Raji (cell line): ENCODE data around the gene DMAC2.

Source experiments
- POLR2A ChIP-seq: IDR thresholded peaks from 2 replicates; pipeline ENCODE4 v1.6.1; 2011; ENCODE audit warnings: low read depth, low read length, control low read depth; ENCODE audit not compliant: insufficient read depth

The DMAC2 gene

GRCh38 chr19:41413947-41414346 is 25.8 kb downstream of the DMAC2 start:
- no peak for TF ChIP-seq POLR2A

- TF ChIP-seq POLR2A: no peak
Measured at GRCh38 chr19:41412953-41413352, 26.8 kb downstream of the DMAC2 start.

- no peak for TF ChIP-seq POLR2A
Measured at GRCh38 chr19:41411968-41412265, 27.8 kb downstream of the DMAC2 start.

GRCh38 chr19:41411100-41411967 is 28.4 kb downstream of the DMAC2 start:
- TF ChIP-seq POLR2A: no peak

GRCh38 chr19:41410336-41411054 is 29.2 kb downstream of the DMAC2 start:
- TF ChIP-seq POLR2A: no peak

- TF ChIP-seq POLR2A: no peak
Measured at GRCh38 chr19:41409288-41409687, 30.4 kb downstream of the DMAC2 start.

GRCh38 chr19:41408256-41408655 is 31.5 kb downstream of the DMAC2 start:
- TF ChIP-seq POLR2A: no peak

- no peak for TF ChIP-seq POLR2A
Measured at GRCh38 chr19:41407271-41407670, 32.4 kb downstream of the DMAC2 start.

GRCh38 chr19:41405776-41406175 is 33.9 kb downstream of the DMAC2 start:
- no peak for TF ChIP-seq POLR2A

- TF ChIP-seq POLR2A: no peak
Measured at GRCh38 chr19:41403181-41403970, 36.3 kb downstream of the DMAC2 start.

GRCh38 chr19:41402010-41402409 is 37.7 kb downstream of the DMAC2 start:
- TF ChIP-seq POLR2A: no peak

- no peak for TF ChIP-seq POLR2A
Measured at GRCh38 chr19:41401483-41401882, 38.2 kb downstream of the DMAC2 start.

GRCh38 chr19:41399525-41399924 is 40.2 kb downstream of the DMAC2 start:
- no peak for TF ChIP-seq POLR2A

GRCh38 chr19:41399091-41399490 is 40.6 kb downstream of the DMAC2 start:
- TF ChIP-seq POLR2A: no peak

- TF ChIP-seq POLR2A: no peak
Measured at GRCh38 chr19:41398598-41398997, 41.1 kb downstream of the DMAC2 start.

- TF ChIP-seq POLR2A: no peak
Measured at GRCh38 chr19:41398050-41398418, 41.7 kb downstream of the DMAC2 start.
